Measurements from ENCODE around the gene CCDC170.

The CCDC170 gene

DNA sequence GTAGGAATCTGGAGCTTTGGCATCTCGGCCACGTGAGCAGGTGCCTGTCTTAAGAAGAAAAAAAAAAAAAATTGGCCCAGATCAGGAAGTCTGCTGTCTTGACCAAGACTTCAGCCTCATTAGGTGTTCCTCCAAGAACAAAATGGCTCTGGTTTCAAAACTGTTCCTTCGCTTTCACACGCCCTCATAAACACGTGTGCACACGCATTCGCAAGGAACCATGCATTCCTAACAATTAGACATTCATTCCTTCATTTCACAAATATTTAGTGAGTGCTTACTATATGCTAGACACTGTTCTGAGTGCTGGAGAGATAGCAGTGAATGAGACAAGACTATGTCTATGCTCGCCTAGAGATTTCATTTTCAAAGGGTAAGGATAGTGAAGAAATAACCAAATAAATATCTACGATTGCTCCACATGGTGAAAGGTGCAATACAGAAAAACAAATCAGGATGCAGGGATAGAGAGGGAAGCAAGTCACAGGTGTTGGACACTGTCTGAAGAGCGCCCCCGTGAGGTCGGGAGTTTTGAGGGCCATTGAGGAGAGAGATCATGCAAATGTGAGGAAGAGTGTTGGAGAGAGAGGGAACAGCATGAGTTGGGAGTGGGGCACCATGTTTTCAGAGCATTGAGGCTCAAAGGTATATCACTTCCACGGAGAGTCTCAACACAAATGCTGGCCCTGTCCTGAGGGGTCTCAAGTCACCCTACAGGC lies 53.3 kb downstream of the CCDC170 start:
- Histone ChIP-seq H3K27me3 (ENCODE audit: insufficient read depth, low read length, poor library complexity) (no peaks in the 10 kb centered on the region), H2AFZ (ENCODE audit: low read depth, low read length) (no peak overlapping the region), H3K4me2 (ENCODE audit: insufficient read depth, low read length) (no peak overlapping the region), H3K9me3 (ENCODE audit: insufficient read depth, low read length, severe bottlenecking) (no peaks in the 10 kb centered on the region), H3K4me1 (ENCODE audit: insufficient read depth, low read length) (no peaks in the 10 kb centered on the region), H3K9ac (ENCODE audit: low read depth, low read length) (no peak overlapping the region), H3K79me2 (ENCODE audit: insufficient read depth, low read length) (no peaks in the 10 kb centered on the region), H3K27ac (ENCODE audit: low read length) (no peak overlapping the region), H4K20me1 (ENCODE audit: insufficient read depth, low read length) (no peaks in the 10 kb centered on the region), H3K36me3 (ENCODE audit: insufficient read depth, low read length) (no peaks in the 10 kb centered on the region), H3K4me3 (ENCODE audit: low read depth in 1 of 2, low read length in 2 of 2) (no peak overlapping the region)
- DNase-seq = no peak
- TF ChIP-seq, protein P1, sequence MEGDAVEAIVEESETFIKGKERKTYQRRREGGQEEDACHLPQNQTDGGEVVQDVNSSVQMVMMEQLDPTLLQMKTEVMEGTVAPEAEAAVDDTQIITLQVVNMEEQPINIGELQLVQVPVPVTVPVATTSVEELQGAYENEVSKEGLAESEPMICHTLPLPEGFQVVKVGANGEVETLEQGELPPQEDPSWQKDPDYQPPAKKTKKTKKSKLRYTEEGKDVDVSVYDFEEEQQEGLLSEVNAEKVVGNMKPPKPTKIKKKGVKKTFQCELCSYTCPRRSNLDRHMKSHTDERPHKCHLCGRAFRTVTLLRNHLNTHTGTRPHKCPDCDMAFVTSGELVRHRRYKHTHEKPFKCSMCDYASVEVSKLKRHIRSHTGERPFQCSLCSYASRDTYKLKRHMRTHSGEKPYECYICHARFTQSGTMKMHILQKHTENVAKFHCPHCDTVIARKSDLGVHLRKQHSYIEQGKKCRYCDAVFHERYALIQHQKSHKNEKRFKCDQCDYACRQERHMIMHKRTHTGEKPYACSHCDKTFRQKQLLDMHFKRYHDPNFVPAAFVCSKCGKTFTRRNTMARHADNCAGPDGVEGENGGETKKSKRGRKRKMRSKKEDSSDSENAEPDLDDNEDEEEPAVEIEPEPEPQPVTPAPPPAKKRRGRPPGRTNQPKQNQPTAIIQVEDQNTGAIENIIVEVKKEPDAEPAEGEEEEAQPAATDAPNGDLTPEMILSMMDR (IDR thresholded peaks at IDR 0.05; ENCODE audit: borderline replicate concordance, extremely low read depth, low read length, poor library complexity, severe bottlenecking) = peak; percentile 14
- TF ChIP-seq EZH2 (IDR thresholded peaks at IDR 0.05; ENCODE audit: borderline replicate concordance, low read depth, low read length, severe bottlenecking) = no peak
- ATAC-seq (ENCODE audit: insufficient read depth, low read depth) = no peak

DNA sequence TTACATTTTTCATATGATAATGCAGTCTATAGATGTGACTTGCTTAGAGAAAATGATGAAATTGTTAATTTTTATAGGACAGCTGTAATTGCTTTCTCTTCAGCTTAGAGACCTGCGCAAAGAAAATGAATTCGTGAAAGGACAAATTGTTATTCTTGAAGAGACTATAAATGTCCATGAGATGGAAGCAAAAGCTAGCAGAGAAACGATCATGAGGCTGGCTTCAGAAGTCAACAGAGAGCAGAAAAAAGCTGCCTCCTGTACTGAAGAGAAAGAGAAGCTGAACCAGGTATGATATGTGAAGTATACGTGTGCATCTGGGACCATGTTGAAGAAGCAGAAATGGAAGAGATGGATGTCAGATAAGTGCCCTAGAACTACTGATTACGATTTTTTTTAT lies 54.4 kb downstream of the CCDC170 start:
- no peak for ATAC-seq (ENCODE audit: insufficient read depth, low read depth)
- Histone ChIP-seq H3K27me3 (ENCODE audit: insufficient read depth, low read length, poor library complexity) (no peaks in the 10 kb centered on the region), H3K4me2 (ENCODE audit: insufficient read depth, low read length) (no peak overlapping the region), H3K4me1 (ENCODE audit: insufficient read depth, low read length) (no peaks in the 10 kb centered on the region), H3K4me3 (ENCODE audit: low read depth in 1 of 2, low read length in 2 of 2) (no peak overlapping the region), H3K36me3 (ENCODE audit: insufficient read depth, low read length) (no peaks in the 10 kb centered on the region), H4K20me1 (ENCODE audit: insufficient read depth, low read length) (no peaks in the 10 kb centered on the region), H3K9ac (ENCODE audit: low read depth, low read length) (no peak overlapping the region), H3K27ac (ENCODE audit: low read length) (no peak overlapping the region), H3K9me3 (ENCODE audit: insufficient read depth, low read length, severe bottlenecking) (no peaks in the 10 kb centered on the region), H3K79me2 (ENCODE audit: insufficient read depth, low read length) (no peaks in the 10 kb centered on the region), H2AFZ (ENCODE audit: low read depth, low read length) (no peak overlapping the region)
- TF ChIP-seq, protein P1 (IDR thresholded peaks at IDR 0.05; ENCODE audit: borderline replicate concordance, extremely low read depth, low read length, poor library complexity, severe bottlenecking) = no peak
- TF ChIP-seq EZH2 (IDR thresholded peaks at IDR 0.05; ENCODE audit: borderline replicate concordance, low read depth, low read length, severe bottlenecking) = no peak
- no peak for DNase-seq

DNA sequence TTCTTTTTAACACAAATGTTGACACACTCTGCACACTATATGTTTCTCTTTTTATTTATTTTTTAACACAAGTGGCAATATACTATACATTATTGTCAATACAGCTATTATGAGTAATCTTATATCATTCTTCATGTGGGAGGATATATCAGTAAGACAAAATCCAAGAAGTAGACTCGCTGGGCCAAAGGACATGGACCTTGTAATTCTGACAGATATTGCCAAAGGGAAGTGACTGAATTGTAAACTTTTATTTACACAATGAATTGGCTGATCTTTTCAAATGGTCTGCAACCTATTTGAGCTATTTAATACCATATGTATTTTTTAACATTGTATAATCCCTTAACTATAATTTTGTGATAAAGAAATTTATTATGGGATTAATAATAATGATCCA lies 56.0 kb downstream of the CCDC170 start:
- Histone ChIP-seq H2AFZ (ENCODE audit: low read depth, low read length) (no peak overlapping the region), H3K36me3 (ENCODE audit: insufficient read depth, low read length) (no peaks in the 10 kb centered on the region), H4K20me1 (ENCODE audit: insufficient read depth, low read length) (no peaks in the 10 kb centered on the region), H3K27ac (ENCODE audit: low read length) (no peak overlapping the region), H3K4me3 (ENCODE audit: low read depth in 1 of 2, low read length in 2 of 2) (no peak overlapping the region), H3K9ac (ENCODE audit: low read depth, low read length) (no peak overlapping the region), H3K4me1 (ENCODE audit: insufficient read depth, low read length) (no peaks in the 10 kb centered on the region), H3K4me2 (ENCODE audit: insufficient read depth, low read length) (no peak overlapping the region), H3K9me3 (ENCODE audit: insufficient read depth, low read length, severe bottlenecking) (no peaks in the 10 kb centered on the region), H3K27me3 (ENCODE audit: insufficient read depth, low read length, poor library complexity) (no peaks in the 10 kb centered on the region), H3K79me2 (ENCODE audit: insufficient read depth, low read length) (no peaks in the 10 kb centered on the region)
- DNase-seq (no peak), ATAC-seq (ENCODE audit: insufficient read depth, low read depth) (no peak)
- no peak for TF ChIP-seq EZH2 (IDR thresholded peaks at IDR 0.05; ENCODE audit: borderline replicate concordance, low read depth, low read length, severe bottlenecking)
- TF ChIP-seq, protein P1 (IDR thresholded peaks at IDR 0.05; ENCODE audit: borderline replicate concordance, extremely low read depth, low read length, poor library complexity, severe bottlenecking) = no peak
